NCI-H460 (cell line): ENCODE data around the gene CDCA3. TPM values are rescaled to one million over a fixed set of nuclear protein-coding genes. Genes with fewer than 3 reads are reported as not detected.
"Not testable (repeated sequence)": the region's sequence is repeated elsewhere in the genome, so short reads cannot be mapped to it uniquely, and the experiment has no call there.

ENCODE experiments used
- DNase-seq: peaks from one replicate; pipeline ENCODE4 v3.0.0-alpha.2; 2016; ENCODE audit warnings: low read depth; ENCODE audit errors: extremely low read depth
- total RNA-seq: library from RNA; depleted of rRNA; stranded (reverse); fragments of >200 nt; shearing (Covaris generic); gene quantifications from 2 replicates; pipeline ENCODE4 v1.2.3, GENCODE V29; 2014

Gene CDCA3
- total RNA-seq, 1 experiment from 2014 or later: 33.4 TPM

DNA sequence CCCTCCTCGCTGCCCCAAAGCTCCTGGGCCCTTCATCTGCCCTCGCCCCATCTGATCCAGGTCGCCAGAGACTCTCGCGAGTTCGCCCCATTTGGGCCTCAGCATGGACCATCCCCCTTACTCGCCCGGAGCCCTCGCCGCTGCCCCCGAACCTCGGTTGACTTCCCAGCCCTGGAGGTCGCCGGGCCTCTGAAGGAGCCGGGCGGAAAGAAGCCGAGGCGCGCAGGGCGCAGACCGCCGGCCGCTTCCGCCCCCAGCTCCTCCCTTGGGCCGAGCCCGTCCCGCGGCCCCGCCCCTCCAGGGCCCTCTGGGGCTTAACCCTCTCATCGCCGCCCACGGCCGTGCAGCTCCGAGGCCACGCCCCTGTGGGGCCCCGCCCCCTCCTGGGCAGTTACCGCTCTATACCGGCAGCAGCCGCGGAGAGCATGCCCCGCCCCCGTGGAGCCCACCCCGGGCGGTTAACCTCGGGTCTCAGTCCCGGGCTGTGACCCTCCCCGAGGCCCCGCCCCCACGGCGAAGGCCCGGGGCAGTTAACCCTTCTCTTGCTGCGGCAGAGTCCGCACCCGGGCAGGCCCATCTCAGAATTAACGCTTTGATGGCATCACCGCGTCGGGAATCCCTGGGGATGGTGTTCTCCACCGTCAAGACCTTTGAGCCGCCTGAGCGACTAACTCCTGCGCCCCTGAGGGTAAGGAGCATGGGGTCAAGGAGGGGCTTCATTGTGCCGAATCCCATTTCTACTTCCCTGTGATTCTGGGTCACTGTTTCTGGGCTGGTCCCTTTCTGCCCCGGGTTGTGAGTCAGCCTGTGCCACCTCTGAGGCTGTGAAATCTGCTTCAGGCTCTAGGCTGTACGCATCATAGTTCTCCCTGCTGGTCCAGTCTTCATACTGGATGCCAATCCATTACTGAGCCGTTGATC lies 22.3 kb upstream of the CDCA3 start, which contains the start of gene SPSB2:
Gene SPSB2 (minus strand): TSS at position 210 of the 921 bp plus-strand sequence. CDS start 402 bp downstream, outside the sequence.
- DNase-seq: peak; percentile 87

DNA sequence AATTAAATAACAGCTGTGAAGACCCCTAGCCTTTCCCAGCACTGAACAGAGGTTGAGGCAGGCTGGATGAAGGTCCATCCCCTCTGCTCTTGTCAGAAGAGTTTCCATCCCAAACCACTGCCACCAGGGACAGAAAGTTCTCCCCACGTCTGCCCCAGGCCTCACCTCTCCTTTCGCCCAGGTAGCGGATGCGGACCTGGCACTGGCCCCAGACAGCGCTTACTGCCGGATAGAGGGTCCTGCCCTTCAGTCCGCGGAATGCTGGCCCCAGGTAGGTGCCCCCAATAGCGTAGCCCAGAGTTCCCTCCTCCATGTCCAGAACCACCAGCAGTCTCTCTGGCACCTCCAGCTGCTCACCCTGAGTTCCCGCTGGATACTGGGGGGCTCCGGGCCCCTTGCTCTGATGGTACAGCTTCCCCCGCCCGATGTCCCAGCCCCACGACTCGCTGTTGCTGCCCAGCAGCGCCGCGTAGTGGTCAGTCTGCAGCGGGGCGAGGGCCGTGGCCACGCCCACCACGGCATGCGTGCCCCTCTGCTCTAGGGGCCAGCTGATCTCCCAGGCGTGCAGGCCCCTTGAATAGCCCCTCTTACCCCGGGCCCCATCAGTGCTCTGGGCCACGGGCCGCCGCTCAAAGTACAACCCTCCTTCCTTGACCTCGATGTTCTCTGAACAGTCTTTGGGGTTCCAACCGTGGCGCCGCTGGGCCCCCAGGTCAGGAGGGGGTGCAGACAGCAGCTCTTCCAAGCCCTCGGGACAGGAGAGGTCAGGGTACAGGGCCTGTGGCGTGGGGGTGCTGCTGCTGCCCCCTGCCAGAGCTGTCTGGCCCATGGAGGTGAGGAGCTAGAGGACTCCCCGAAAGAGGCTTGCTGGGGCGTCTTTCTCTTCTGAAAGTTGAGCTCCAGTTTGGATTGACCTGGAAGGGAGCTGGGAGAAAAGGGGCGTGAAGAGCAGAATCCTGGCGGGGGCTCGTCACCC lies 21.3 kb upstream of the CDCA3 start:
- peak; percentile 62 for DNase-seq

- DNase-seq: no peak
These were observed 20.2 kb upstream of the CDCA3 start for GRCh38 chr12:6871052-6871957.

- DNase-seq: not testable (repeated sequence)
These were observed 19.2 kb upstream of the CDCA3 start for GRCh38 chr12:6870304-6870703.

GRCh38 chr12:6869049-6870021 lies 18.2 kb upstream of the CDCA3 start:
- peak; percentile 58 for DNase-seq

DNA sequence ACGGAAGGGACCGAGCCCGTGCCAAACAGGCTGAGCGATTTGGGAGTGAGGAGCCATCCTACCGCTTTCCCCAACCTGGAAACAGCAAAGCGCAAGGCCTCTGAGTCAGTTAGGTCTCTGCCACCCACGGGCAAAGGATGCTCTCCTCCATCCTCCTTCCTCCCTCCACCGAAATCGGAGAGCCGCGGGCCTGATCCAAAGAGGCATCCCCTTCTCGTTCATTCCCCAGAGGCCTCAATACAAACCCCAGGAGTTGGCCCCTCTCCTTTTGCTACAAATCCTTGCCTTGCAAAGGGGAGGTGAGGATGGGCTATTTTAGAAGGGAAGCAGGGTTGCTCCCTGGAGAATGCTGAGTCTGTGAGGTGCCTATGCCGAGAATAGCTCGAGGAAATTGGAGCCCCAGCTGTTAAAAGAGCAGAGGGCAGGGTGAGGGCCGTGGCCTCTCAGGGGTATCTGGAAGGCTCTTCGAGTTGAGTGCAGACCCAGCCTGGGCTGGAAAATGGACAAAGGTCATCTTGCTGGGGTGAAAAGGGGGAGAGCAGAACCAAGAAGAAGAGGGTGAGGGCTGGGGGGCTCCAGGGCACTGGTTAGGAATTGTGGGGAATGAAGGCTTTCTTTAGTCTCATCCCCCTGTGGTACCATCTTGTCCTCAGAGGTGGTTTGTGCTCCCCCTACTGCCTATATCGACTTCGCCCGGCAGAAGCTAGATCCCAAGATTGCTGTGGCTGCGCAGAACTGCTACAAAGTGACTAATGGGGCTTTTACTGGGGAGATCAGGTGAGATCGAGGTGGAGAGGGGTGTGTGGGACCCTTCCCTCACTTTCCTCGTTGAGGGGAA lies 17.3 kb upstream of the CDCA3 start:
- DNase-seq: no peak

GRCh38 chr12:6867413-6868210 lies 16.5 kb upstream of the CDCA3 start, which contains the start of gene TPI1:
TSS of gene TPI1 (plus strand) at chr12:6867531. CDS start at chr12:6867567, 36 bp downstream.
- peak; percentile 63 for DNase-seq

GRCh38 chr12:6866920-6867412 lies 15.9 kb upstream of the CDCA3 start:
- DNase-seq: no peak

- DNase-seq: no peak
These were observed 15.3 kb upstream of the CDCA3 start for GRCh38 chr12:6866163-6866919.

DNA sequence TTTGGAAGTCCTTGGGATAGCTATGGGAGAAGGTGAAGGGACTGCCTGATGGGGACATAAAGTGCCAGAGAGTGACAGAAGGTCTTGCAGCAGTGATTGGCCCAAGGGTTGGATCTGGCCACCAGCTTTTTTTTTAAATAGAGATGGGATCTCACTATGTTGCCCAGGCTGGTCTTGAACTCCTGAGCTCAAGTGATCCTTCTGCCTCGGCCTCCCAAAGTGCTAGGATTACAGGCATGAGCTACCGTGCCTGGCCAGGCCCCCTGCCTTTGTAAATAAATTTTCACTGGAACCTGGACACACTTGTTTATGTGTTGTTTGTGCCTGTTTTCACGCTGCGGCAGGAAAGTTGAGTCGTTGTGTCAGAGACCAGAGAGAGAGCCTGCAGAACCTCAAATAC lies 14.2 kb upstream of the CDCA3 start:
- not testable (repeated sequence) for DNase-seq

- DNase-seq: no peak
These were observed 12.7 kb upstream of the CDCA3 start for GRCh38 chr12:6863586-6864321.

DNA sequence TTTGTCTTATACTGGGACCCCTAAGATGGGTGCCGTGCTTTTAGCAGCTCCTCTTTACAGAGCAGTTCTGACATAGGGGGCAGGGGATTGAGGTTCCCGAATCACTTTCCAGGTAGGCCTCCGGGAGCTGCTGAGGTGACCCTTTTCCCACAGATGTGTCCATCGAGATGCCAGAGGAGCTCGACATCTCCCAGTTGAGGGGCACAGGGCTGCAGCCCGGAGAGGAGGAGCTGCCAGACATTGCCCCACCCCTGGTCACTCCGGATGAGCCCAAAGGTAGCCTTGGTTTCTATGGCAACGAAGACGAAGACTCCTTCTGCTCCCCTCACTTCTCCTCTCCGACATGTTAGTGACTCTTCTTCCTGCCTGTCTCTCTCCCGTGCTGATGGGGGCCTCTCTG lies 11.9 kb upstream of the CDCA3 start:
- no peak for DNase-seq

DNA sequence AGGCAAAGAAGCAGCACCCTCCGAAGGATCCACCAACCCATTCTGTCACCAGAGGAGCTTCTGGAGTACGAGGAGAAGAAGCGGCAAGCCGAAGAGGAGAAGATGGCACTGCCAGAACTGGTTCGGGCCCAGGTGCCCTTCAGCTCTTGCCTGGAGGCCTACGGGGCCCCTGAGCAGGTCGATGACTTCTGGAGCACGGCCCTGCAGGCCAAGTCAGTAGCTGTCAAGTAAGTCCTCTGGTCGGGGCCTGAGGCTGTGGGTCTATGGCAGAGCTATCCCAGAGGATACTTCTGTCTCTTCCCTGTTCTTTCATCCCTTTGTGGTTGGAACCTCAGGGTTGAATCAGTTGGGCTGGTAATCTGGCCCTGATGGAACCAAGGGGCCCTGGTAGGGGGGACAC lies 10.3 kb upstream of the CDCA3 start:
- DNase-seq: no peak

- no peak for DNase-seq
These were observed 9.9 kb upstream of the CDCA3 start for GRCh38 chr12:6860942-6861341.

- no peak for DNase-seq
These were observed 9.0 kb upstream of the CDCA3 start for GRCh38 chr12:6860116-6860515.
